Stimulated activated CD4-positive, alpha-beta T cell treated with anti-CD3 and anti-CD28 coated beads, Interleukin-4, amount 100 ng/mL, for 1 hour (primary cell): ENCODE data around the gene CHL1.

Source experiments
- DNase-seq: peaks from one replicate; pipeline ENCODE4 v3.0.0-alpha.2; 2020

The CHL1 gene

GRCh38 chr3:418239-418929 lies 221.8 kb downstream of the CHL1 start:
- no peak for DNase-seq

DNA sequence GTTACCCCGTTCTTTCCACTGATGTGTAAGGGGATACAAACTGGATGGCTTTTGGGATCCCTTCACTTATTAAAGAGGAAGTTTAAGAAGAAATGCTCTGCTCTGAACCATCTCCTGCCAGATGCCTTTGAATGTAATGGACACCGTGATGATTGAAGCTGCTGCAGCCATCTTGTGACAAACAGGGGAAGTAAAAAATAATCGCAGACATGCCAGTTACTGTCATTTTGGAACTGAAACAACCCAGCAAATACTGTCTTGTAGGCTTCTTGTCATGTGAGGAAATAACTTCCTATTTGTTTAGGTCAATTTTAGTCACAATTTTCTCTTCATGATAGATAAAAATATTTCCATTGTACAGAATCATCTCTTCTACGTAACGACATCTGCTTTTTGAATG lies 224.0 kb downstream of the CHL1 start:
- no peak for DNase-seq

DNA sequence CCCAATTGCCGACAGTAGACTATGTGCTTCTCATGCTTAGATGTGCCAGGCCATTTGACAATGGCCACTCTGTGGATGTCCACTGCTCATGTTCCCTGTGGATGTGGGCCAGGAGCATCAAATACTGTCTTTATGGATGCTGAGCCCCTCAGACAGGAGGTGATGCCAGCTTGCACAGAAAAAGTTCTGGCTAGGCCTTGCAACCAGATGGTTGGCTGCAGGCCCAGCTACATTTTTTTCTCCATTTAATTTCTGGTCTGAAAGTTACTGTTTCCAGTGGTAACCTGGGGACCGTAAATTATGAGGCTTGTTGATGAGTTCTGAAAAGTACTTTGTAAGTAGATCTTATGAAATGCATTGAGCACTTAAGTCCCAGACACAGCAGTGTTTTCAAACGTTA lies 228.5 kb downstream of the CHL1 start:
- no peak for DNase-seq

DNA sequence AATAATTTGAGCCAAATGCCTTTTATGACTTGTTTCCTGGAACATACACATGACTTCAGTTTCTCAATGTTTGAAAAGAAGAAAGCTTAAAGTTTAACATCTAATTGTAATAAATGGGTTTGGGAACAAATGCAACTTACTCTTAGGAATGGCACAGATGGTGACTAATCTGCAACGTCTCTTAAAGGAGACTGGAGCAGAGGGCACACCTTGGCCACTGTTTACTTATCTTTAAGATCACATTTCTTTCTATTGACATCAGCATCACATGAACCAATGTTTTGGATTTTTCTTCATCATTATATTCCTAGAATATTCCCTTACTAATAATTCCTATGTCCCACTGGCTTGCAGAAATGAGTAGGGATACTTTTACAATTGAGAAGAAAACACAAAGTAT lies 229.5 kb downstream of the CHL1 start:
- DNase-seq: no peak

- DNase-seq: no peak
These were observed 230.6 kb downstream of the CHL1 start for GRCh38 chr3:427128-427527.

DNA sequence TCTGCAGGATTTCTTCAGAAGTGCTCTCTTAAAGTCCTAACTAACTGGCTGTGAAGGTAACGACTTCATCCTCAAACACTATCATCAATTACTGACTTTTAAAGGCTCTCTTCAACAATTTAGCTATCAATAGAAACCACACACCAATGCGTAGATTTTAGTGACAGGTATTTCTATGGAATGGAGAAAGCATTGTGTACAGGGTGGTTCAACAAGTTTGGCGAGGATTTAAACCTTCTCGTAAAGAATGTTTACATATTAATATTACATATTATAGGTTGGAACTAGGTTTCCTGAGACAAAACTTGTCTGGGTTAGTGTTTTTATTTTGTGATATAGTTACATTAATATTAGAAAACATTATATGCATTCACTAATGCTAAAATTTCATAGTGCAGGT lies 233.6 kb downstream of the CHL1 start:
- no peak for DNase-seq

DNA sequence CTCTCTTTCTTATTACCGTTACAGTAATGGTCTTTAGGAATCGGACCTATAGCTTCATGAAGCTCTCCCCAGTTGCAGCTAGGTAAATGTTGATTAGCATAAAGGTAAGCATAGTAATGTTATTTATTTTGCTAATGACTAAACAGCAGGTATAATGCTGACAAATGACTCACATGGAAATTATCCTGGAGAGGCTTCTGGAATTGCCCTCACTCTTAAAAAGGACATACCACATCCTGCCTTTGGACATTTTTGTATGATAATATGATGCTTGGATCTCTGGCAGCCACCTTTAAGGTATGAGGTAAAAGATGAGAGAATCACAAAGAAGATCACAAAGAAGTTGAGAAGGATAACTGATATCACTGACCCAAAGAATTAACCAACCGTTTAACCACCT lies 238.6 kb downstream of the CHL1 start:
- no peak for DNase-seq

GRCh38 chr3:436053-436452 lies 239.5 kb downstream of the CHL1 start:
- no peak for DNase-seq

- DNase-seq: no peak
These were observed 244.3 kb downstream of the CHL1 start for GRCh38 chr3:440826-441225.

- DNase-seq: no peak
These were observed 249.4 kb downstream of the CHL1 start for GRCh38 chr3:445960-446359.

DNA sequence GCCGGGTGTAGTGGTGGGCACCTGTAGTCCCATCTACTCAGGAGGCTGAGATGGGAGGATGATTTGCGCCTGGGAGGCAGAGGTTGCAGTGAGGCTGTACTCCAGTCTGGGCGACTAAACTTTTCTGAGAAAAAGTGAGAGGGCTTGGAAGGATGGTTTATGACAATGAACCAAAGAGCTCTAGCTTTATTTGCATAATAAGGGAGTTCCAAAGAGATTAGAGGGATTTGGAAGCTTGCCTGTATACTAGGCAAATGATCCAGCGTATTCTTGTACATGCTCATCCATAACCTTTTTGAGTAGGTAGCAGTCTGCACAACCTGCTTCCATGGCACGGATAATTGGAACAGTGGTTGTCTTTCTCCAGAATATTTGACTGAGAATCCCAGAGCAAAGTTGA lies 251.1 kb downstream of the CHL1 start:
- DNase-seq: no peak

DNA sequence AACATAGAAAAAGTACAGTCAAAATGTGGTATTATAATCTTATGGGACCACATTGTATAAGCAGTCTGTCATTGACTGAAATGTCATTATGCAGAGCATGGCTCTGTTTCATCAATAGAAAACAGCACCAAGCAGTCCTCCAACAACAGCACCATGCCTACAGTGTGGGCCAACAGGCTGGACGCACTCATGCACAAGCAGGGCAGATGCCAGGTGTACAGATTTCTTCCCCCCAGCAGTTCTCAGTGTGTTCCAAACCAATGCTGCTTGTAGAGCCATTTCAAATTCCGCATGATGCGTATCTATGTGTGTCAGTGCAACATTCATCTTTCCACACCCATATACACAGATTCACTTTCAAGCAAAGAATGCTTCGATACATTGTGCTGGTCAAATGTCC lies 253.1 kb downstream of the CHL1 start:
- no peak for DNase-seq

DNA sequence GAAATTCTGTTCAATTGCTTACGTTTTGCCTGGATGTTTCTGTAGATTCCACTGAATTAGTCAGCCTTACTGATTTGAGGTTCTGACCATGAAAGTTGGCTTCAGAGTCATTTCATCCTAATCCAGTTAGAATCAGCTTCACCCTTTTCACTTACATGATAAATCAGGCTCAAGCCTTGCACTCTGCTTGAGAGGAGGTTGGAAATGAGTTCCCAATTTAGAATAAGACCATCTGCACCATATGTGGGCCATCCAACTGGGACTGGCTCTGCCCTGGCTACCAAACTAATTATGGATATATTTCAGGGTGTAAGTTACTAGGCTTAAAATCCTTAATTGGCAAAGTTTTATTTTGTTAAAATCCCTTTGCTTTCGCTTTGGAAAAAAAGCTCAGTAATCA lies 255.7 kb downstream of the CHL1 start:
- no peak for DNase-seq

DNA sequence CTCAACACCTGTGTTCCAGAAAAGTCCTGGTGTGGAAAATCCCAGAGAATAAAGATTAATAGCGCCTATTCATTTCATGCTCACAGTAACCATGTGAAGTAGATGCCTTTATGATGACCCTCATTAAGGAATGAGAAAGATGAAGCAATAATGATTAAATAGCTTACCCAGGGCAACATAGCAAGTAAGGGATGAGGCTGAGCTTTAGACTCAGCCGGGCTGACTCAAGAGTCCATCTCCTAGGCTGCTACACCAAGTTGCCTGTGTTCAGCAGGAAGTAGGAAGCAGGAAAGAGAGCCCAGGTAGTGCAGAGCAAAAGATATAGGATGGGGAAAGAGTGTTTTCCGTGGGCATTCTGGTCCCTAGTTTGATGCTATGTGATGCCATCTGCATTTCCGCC lies 256.5 kb downstream of the CHL1 start:
- no peak for DNase-seq

DNA sequence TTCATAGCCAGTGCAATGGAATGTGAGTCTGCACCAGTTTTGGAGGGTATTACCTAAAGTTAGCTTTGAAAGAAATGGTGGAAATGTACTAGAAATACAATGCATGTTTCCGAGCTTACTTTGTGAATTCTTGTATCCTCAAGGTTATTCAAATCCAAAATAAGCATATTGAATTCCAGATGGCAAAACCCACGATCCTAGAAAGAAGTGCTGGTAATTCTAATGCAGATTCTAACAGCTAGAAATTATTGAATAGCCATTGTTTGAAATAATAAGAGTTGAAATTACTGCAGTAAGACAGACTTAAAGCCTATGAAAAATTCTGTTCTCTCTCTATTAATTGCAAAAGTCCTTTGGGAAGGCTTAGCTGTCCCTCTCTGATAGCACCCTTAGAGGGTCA lies 258.4 kb downstream of the CHL1 start:
- DNase-seq: no peak

DNA sequence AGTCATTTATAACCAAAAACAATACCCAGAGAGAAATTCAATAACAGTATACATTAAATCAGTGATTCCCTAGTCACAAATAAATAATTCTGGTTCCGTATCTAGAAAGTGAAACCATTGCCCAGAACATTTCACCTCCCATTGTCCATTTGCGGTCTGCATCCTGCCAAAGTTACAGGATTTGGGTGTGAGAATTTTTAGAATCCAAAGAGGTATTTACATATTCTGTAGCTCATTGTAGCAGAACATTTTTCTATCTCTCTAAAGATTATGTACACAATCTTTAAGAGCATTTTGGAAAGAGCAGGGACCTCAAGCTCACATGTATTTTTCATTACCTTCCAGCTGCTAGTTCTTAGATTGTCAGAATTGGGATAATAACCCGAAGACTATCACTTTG lies 261.6 kb downstream of the CHL1 start:
- DNase-seq: no peak

DNA sequence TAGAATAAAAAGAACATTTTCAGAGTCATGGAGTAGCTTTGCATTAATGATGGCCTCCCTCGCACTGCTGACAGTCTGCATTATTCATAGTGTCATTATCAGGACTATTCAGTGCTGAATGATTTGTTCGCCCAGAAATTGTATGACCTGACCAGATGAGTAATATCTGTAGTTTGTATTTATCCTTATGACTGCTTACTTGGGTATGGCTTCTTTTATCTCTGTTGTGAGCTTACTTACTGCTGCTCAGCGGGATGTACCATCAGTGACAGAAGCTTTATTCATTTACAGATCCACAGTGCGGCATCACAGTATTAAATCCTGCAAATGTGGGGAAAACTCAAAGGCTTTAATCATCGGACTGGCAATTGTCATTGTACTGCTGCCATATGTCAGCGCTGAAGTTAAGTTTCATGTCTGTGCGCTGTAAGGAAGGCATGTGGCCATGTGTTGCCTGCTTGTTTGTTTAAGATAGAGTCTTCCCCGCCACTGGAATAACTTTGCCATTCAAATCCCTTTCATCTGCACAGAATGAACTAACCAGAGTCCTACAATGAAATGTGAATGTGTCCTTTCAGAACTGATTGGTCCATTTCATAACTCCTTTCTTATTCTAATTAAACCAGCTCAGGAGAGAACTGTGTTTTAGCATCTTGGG lies 262.2 kb downstream of the CHL1 start:
- no peak for DNase-seq
